ENCODE results near the gene RBM23. TPM values are rescaled to one million over a fixed set of nuclear protein-coding genes. Genes with fewer than 3 reads are reported as not detected.

The RBM23 gene
- total RNA-seq, 1 experiment from 2014 or later: 78.9 TPM

DNA sequence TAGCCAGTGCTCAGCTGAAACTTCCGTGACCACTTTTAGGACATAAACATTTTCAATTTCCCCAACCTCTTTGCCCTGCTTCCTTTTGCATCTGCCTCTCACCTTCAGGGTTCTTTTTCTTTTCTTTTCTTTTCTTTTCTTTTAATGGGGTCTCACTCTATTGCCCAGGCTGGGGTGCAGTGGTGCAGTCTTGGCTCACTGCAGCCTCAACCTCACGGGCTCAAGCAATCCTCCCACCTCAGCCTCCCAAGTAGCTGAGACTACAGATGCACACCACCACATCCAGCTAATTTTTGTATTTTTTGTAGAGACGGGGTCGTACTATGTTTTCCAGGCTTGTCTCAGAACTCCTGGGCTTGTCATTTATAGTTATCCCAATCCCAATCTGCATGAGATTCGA is 52.1 kb downstream of the RBM23 start:
- no peak overlapping the region for H3K27ac ChIP-seq (ENCODE audit: low read length)
- H4K20me1 ChIP-seq (ENCODE audit: low read length): no peaks in the 10 kb centered on the region
- intact Hi-C loops (cut with micrococcal nuclease): no loop called here
- ChIA-PET POLR2A (ENCODE audit: unreplicated experiment) (no interaction called here), CTCF (no interaction called here)
- H2AFZ ChIP-seq (ENCODE audit: low read length): no peak overlapping the region
- no peaks in the 10 kb centered on the region for H3K36me3 ChIP-seq (ENCODE audit: low read depth, low read length)
- peaks cover 6% of the 10 kb centered on the region for H3F3A ChIP-seq (ENCODE audit: low read length, unreplicated experiment)
- H3K9ac ChIP-seq (ENCODE audit: low read length): no peak overlapping the region
- no peak overlapping the region for H3K4me2 ChIP-seq (ENCODE audit: low read length)
- no peaks in the 10 kb centered on the region for H3K79me2 ChIP-seq (ENCODE audit: low read length)
- no peaks in the 10 kb centered on the region for H3K9me2 ChIP-seq (replicated peaks; ENCODE audit: low read length)
- no peak for DNase-seq
- BruUV-seq (replicated peaks): no TSS peak
- H3K9me3 ChIP-seq (ENCODE audit: low read length): no peaks in the 10 kb centered on the region
- H3K4me3 ChIP-seq (ENCODE audit: low read length): no peak overlapping the region
- peaks cover 8% of the 10 kb centered on the region for H3K4me1 ChIP-seq (ENCODE audit: insufficient read depth, low read length)
- no peaks in the 10 kb centered on the region for H3K27me3 ChIP-seq (ENCODE audit: low read length)
- no peak for TF ChIP-seq EZH2 (IDR thresholded peaks at IDR 0.05; ENCODE audit: low read length, unreplicated experiment)
- TF ChIP-seq, protein P1, sequence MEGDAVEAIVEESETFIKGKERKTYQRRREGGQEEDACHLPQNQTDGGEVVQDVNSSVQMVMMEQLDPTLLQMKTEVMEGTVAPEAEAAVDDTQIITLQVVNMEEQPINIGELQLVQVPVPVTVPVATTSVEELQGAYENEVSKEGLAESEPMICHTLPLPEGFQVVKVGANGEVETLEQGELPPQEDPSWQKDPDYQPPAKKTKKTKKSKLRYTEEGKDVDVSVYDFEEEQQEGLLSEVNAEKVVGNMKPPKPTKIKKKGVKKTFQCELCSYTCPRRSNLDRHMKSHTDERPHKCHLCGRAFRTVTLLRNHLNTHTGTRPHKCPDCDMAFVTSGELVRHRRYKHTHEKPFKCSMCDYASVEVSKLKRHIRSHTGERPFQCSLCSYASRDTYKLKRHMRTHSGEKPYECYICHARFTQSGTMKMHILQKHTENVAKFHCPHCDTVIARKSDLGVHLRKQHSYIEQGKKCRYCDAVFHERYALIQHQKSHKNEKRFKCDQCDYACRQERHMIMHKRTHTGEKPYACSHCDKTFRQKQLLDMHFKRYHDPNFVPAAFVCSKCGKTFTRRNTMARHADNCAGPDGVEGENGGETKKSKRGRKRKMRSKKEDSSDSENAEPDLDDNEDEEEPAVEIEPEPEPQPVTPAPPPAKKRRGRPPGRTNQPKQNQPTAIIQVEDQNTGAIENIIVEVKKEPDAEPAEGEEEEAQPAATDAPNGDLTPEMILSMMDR (conservative IDR thresholded peaks at IDR 0.05; ENCODE audit: low read depth, low read length): no peak
- TF ChIP-seq EZH2phosphoT487 (IDR thresholded peaks at IDR 0.05; ENCODE audit: borderline replicate concordance, low read length): no peak
- no peak for ATAC-seq

GRCh38 chr14:22865424-22866405 is 53.2 kb downstream of the RBM23 start:
- Histone ChIP-seq H3K9me3 (ENCODE audit: low read length) (no peaks in the 10 kb centered on the region), H3K4me1 (ENCODE audit: insufficient read depth, low read length) (peaks cover 5% of the 10 kb centered on the region), H3K27me3 (ENCODE audit: low read length) (no peaks in the 10 kb centered on the region), H3K27ac (ENCODE audit: low read length) (no peak overlapping the region), H3K9ac (ENCODE audit: low read length) (no peak overlapping the region), H3K36me3 (ENCODE audit: low read depth, low read length) (no peaks in the 10 kb centered on the region), H3K4me3 (ENCODE audit: low read length) (no peak overlapping the region), H3K9me2 (replicated peaks; ENCODE audit: low read length) (no peaks in the 10 kb centered on the region), H3K4me2 (ENCODE audit: low read length) (no peak overlapping the region), H3F3A (ENCODE audit: low read length, unreplicated experiment) (peaks cover 3% of the 10 kb centered on the region), H2AFZ (ENCODE audit: low read length) (no peak overlapping the region), H4K20me1 (ENCODE audit: low read length) (no peaks in the 10 kb centered on the region), H3K79me2 (ENCODE audit: low read length) (no peaks in the 10 kb centered on the region)
- no peak for DNase-seq
- no peak for ATAC-seq
- BruUV-seq (replicated peaks): no TSS peak
- CTCF ChIA-PET: interaction anchor here (0.6 kb wide), 1 partner anchor 15 kb away, joined by 5 read pairs; no protein-coding TSS in a partner anchor
- intact Hi-C loops (cut with micrococcal nuclease): no loop called here
- TF ChIP-seq, protein P1 (conservative IDR thresholded peaks at IDR 0.05; ENCODE audit: low read depth, low read length): peak; percentile 54
- no peak for TF ChIP-seq EZH2phosphoT487 (IDR thresholded peaks at IDR 0.05; ENCODE audit: borderline replicate concordance, low read length)
- POLR2A ChIA-PET (ENCODE audit: unreplicated experiment): no interaction called here

DNA sequence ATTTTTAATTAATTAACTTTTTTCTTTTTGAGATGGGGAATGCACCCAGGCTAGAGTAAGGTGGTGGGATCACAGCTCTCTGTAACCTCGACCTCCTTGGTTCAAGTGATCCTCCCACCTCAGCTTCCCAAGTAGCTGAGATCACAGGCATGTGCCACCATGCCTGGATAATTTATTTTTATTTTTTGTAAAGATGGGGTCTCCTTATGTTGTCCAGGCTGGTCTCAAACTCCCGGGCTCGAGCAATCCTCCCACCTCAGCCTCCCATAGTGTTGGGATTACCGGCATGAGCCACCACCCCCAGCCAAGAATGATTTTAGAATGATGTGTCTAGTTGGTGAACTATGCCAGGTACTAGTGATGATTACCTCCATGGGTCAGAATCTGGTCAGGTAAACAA is 54.0 kb downstream of the RBM23 start:
- Histone ChIP-seq H2AFZ (ENCODE audit: low read length) (no peak overlapping the region), H3K9me2 (replicated peaks; ENCODE audit: low read length) (no peaks in the 10 kb centered on the region), H3K27ac (ENCODE audit: low read length) (no peak overlapping the region), H4K20me1 (ENCODE audit: low read length) (no peaks in the 10 kb centered on the region), H3K27me3 (ENCODE audit: low read length) (no peaks in the 10 kb centered on the region), H3F3A (ENCODE audit: low read length, unreplicated experiment) (no peaks in the 10 kb centered on the region), H3K4me2 (ENCODE audit: low read length) (no peak overlapping the region), H3K79me2 (ENCODE audit: low read length) (no peaks in the 10 kb centered on the region), H3K9me3 (ENCODE audit: low read length) (no peaks in the 10 kb centered on the region), H3K9ac (ENCODE audit: low read length) (no peak overlapping the region), H3K36me3 (ENCODE audit: low read depth, low read length) (no peaks in the 10 kb centered on the region), H3K4me1 (ENCODE audit: insufficient read depth, low read length) (no peaks in the 10 kb centered on the region), H3K4me3 (ENCODE audit: low read length) (no peak overlapping the region)
- ChIA-PET CTCF (no interaction called here), POLR2A (ENCODE audit: unreplicated experiment) (no interaction called here)
- TF ChIP-seq, protein P1 (conservative IDR thresholded peaks at IDR 0.05; ENCODE audit: low read depth, low read length): no peak
- no peak for TF ChIP-seq EZH2phosphoT487 (IDR thresholded peaks at IDR 0.05; ENCODE audit: borderline replicate concordance, low read length)
- TF ChIP-seq EZH2 (IDR thresholded peaks at IDR 0.05; ENCODE audit: low read length, unreplicated experiment): no peak
- BruUV-seq (replicated peaks): no TSS peak
- DNase-seq (no peak), ATAC-seq (no peak)
- intact Hi-C loops (cut with micrococcal nuclease): no loop called here

Measured in PC-3 (cell line).